Prostate gland (tissue), 2 donors: Measurements from ENCODE around the gene ALDH18A1. TPM values are rescaled to one million over a fixed set of nuclear protein-coding genes. Genes with fewer than 3 reads are reported as not detected.

ENCODE experiments used
- DNase-seq: peaks from one replicate; pipeline ENCODE4 v3.0.0-alpha.2; 2019; ENCODE audit warnings: low spot score
- H3K27ac ChIP-seq, 2 donors: fragments of 200-600 bp; sonication (generic); 2 replicates each; pipeline ENCODE4 v1.5.1; 2017 to 2019
- H3K27me3 ChIP-seq: fragments of 200-600 bp; sonication (generic); replicated peaks from 2 replicates; pipeline ENCODE4 v1.5.1; 2019; ENCODE audit not compliant: insufficient read depth
- H3K36me3 ChIP-seq, 2 donors: fragments of 200-600 bp; sonication (generic); 1 replicate in 1 of 2; 2 replicates in 1 of 2; pipeline versions ENCODE4 v1.5.1 to v1.8.1; 2017 to 2019
- H3K4me1 ChIP-seq: fragments of 200-600 bp; sonication (generic); replicated peaks from 2 replicates; pipeline ENCODE4 v1.5.1; 2019
- H3K4me3 ChIP-seq, 2 donors: fragments of 200-600 bp; sonication (generic); 2 replicates each; pipeline ENCODE4 v1.5.1; 2017 to 2019
- H3K9me3 ChIP-seq: fragments of 200-600 bp; sonication (generic); 2 replicates; pipeline ENCODE4 v1.5.1; 2017
- CTCF ChIP-seq, 4 experiments: fragments of 200-600 bp in 2 of 4; fragments of 450-650 bp in 2 of 4; sonication (generic) in 2 of 4; IDR thresholded peaks; 1 replicate in 3 of 4; 2 replicates in 1 of 4; pipeline ENCODE4 v1.5.1; 2016 to 2019; ENCODE audit warnings: antibody characterized with exemption in 4 of 4, mild to moderate bottlenecking in 2 of 4, moderate library complexity in 2 of 4
- POLR2A ChIP-seq: fragments of 450-650 bp; IDR thresholded peaks from one replicate; pipeline ENCODE4 v1.6.1; 2016; ENCODE audit warnings: antibody characterized with exemption, mild to moderate bottlenecking
- POLR2AphosphoS5 ChIP-seq: sonication (generic); formaldehyde crosslinking; IDR thresholded peaks from one replicate; pipeline ENCODE4 v1.6.1; 2017; ENCODE audit warnings: antibody characterized with exemption
- WGBS: methylation state at CpG from one replicate; pipeline ENCODE4 v1.1.5; 2018; 5-methylcytosine and 5-hydroxymethylcytosine counted together
- intact Hi-C: fragments of 100-400 bp; cut with DNase I; formaldehyde crosslinking; loops from one replicate; pipeline ENCODE4 v1.14.2; 2022
- total RNA-seq, 2 donors: library from RNA; depleted of rRNA; stranded (reverse); fragments of >200 nt; gene quantifications; one replicate each; pipeline ENCODE4 v1.1.0, GENCODE V29; 2016

The ALDH18A1 gene
- total RNA-seq, 2 donors from 2014 or later = 33.7 to 55.1 TPM

GRCh38 chr10:95597788-95598187 lies 58.7 kb downstream of the ALDH18A1 start:
- intact Hi-C loops = no loop called here
- Histone ChIP-seq H3K4me3 (no peak overlapping the region), H3K27me3 (no peaks in the 10 kb centered on the region), H3K36me3 (no peaks in the 10 kb centered on the region), H3K27ac (no peak overlapping the region), H3K9me3 (no peaks in the 10 kb centered on the region), H3K4me1 (no peaks in the 10 kb centered on the region)
- DNase-seq = no peak
- TF ChIP-seq CTCF (IDR thresholded peaks at IDR 0.05) (no peak), POLR2A (no peak), POLR2AphosphoS5 (no peak)
- WGBS = 79% methylated on average over 1 of the region's 1 CpG

- DNase-seq = no peak
- intact Hi-C loops = no loop called here
- 86% methylated on average over 1 of the region's 1 CpG for WGBS
- Histone ChIP-seq H3K27me3 (no peaks in the 10 kb centered on the region), H3K4me3 (no peak overlapping the region), H3K4me1 (no peaks in the 10 kb centered on the region), H3K9me3 (no peaks in the 10 kb centered on the region), H3K27ac (no peak overlapping the region), H3K36me3 (no peaks in the 10 kb centered on the region)
- no peak for TF ChIP-seq POLR2A
- no peak for TF ChIP-seq POLR2AphosphoS5
- no peak for TF ChIP-seq CTCF (IDR thresholded peaks at IDR 0.05)
Observed at GRCh38 chr10:95588025-95588424, 68.5 kb downstream of the ALDH18A1 start.

- no peaks in the 10 kb centered on the region for H3K27me3 ChIP-seq
- no peak overlapping the region for H3K4me3 ChIP-seq
- H3K36me3 ChIP-seq = no peaks in the 10 kb centered on the region
- H3K4me1 ChIP-seq = no peaks in the 10 kb centered on the region
- intact Hi-C loops = no loop called here
- no peaks in the 10 kb centered on the region for H3K9me3 ChIP-seq
- DNase-seq = no peak
- no peak for TF ChIP-seq CTCF (IDR thresholded peaks at IDR 0.05)
- TF ChIP-seq POLR2AphosphoS5 = no peak
- no peak for TF ChIP-seq POLR2A
- H3K27ac ChIP-seq = no peak overlapping the region
- 74% methylated on average over 2 of the region's 2 CpGs for WGBS
Observed at GRCh38 chr10:95579835-95580535, 76.5 kb downstream of the ALDH18A1 start.

- TF ChIP-seq POLR2A (no peak), CTCF (IDR thresholded peaks at IDR 0.05) (no peak), POLR2AphosphoS5 (no peak)
- H3K27ac ChIP-seq = no peak overlapping the region
- no peaks in the 10 kb centered on the region for H3K9me3 ChIP-seq
- H3K36me3 ChIP-seq = no peaks in the 10 kb centered on the region
- WGBS = 85% methylated on average over 1 of the region's 1 CpG
- H3K27me3 ChIP-seq = no peaks in the 10 kb centered on the region
- intact Hi-C loops = no loop called here
- DNase-seq = no peak
- no peak overlapping the region for H3K4me3 ChIP-seq
- no peaks in the 10 kb centered on the region for H3K4me1 ChIP-seq
Observed at GRCh38 chr10:95579292-95579691, 77.2 kb downstream of the ALDH18A1 start.

GRCh38 chr10:95578619-95579018 lies 77.9 kb downstream of the ALDH18A1 start:
- Histone ChIP-seq H3K27ac (no peak overlapping the region), H3K36me3 (no peaks in the 10 kb centered on the region), H3K27me3 (no peaks in the 10 kb centered on the region), H3K9me3 (no peaks in the 10 kb centered on the region), H3K4me1 (no peaks in the 10 kb centered on the region), H3K4me3 (no peak overlapping the region)
- TF ChIP-seq CTCF (IDR thresholded peaks at IDR 0.05) (no peak), POLR2AphosphoS5 (no peak), POLR2A (no peak)
- 92% methylated on average over 2 of the region's 2 CpGs for WGBS
- DNase-seq = no peak
- intact Hi-C loops = no loop called here
